Osteoblast (primary cell): ENCODE results near the gene PUM2. TPM values are rescaled to one million over a fixed set of nuclear protein-coding genes. Genes with fewer than 3 reads are reported as not detected.

Source experiments
- DNase-seq: peaks from one replicate; pipeline ENCODE4 v3.0.0; 2011; ENCODE audit warnings: low spot score, mixed read lengths; ENCODE audit not compliant: insufficient read length; ENCODE audit errors: missing footprints
- H2AFZ ChIP-seq: 2 replicates; pipeline ENCODE4 v1.6.0; 2011; ENCODE audit warnings: mild to moderate bottlenecking, low read length
- H3K27ac ChIP-seq: 2 replicates; pipeline ENCODE4 v1.5.1; 2011; ENCODE audit warnings: mild to moderate bottlenecking, low read depth, low read length, moderate library complexity
- H3K27me3 ChIP-seq: 2 replicates; pipeline ENCODE4 v1.6.0; 2012; ENCODE audit warnings: mild to moderate bottlenecking, control low read depth, inconsistent platforms, low read length, moderate library complexity; ENCODE audit not compliant: insufficient read depth
- H3K36me3 ChIP-seq: 2 replicates; pipeline ENCODE4 v1.5.1; 2011; ENCODE audit warnings: mild to moderate bottlenecking, low read length, control low read depth, moderate library complexity; ENCODE audit not compliant: insufficient read depth
- H3K4me1 ChIP-seq: 2 replicates; pipeline ENCODE4 v1.5.1; 2011; ENCODE audit warnings: mild to moderate bottlenecking, low read length, control low read depth, moderate library complexity; ENCODE audit not compliant: insufficient read depth
- H3K4me2 ChIP-seq: 2 replicates; pipeline ENCODE4 v1.6.0; 2011; ENCODE audit warnings: mild to moderate bottlenecking, low read length; ENCODE audit not compliant: insufficient read depth
- H3K4me3 ChIP-seq: fragments of 200-600 bp; sonication (generic); 3 replicates; pipeline ENCODE4 v1.5.1; 2012; ENCODE audit warnings: mild to moderate bottlenecking, low read length, inconsistent platforms; ENCODE audit not compliant: insufficient read depth
- H3K79me2 ChIP-seq: 2 replicates; pipeline ENCODE4 v1.6.0; 2012; ENCODE audit warnings: mild to moderate bottlenecking, low read length, control low read depth, inconsistent platforms; ENCODE audit not compliant: insufficient read depth
- H3K9me3 ChIP-seq: 2 replicates; pipeline ENCODE4 v1.5.1; 2011; ENCODE audit warnings: low read depth, low read length, control low read depth
- H4K20me1 ChIP-seq: 2 replicates; pipeline ENCODE4 v1.6.0; 2012; ENCODE audit warnings: mild to moderate bottlenecking, low read length, control low read depth; ENCODE audit not compliant: insufficient read depth
- CTCF ChIP-seq: IDR thresholded peaks from 2 replicates; pipeline ENCODE4 v1.5.1; 2011; ENCODE audit warnings: mild to moderate bottlenecking, low read depth, low read length, moderate library complexity; ENCODE audit errors: extremely low read depth
- total RNA-seq: library from RNA; depleted of rRNA; stranded (reverse); fragments of >200 nt; gene quantifications from 2 replicates; pipeline ENCODE4 v1.2.3, GENCODE V29; 2012

PUM2 gene
- total RNA-seq, 1 donor, result 45.2 TPM

- no peaks in the 10 kb centered on the region for H3K27me3 ChIP-seq
- no peak overlapping the region for H3K4me2 ChIP-seq
- H3K27ac ChIP-seq, result no peak overlapping the region
- H4K20me1 ChIP-seq, result no peaks in the 10 kb centered on the region
- no peak overlapping the region for H3K4me3 ChIP-seq
- no peaks in the 10 kb centered on the region for H3K9me3 ChIP-seq
- peaks cover 3% of the 10 kb centered on the region for H3K4me1 ChIP-seq
- no peaks in the 10 kb centered on the region for H3K79me2 ChIP-seq
- DNase-seq, result no peak
- no peak for TF ChIP-seq CTCF
- no peak overlapping the region for H2AFZ ChIP-seq
- no peaks in the 10 kb centered on the region for H3K36me3 ChIP-seq
Observed at GRCh38 chr2:20211860-20212458, 138.7 kb downstream of the PUM2 start.

GRCh38 chr2:20211420-20211819 lies 139.2 kb downstream of the PUM2 start:
- Histone ChIP-seq H3K27me3 (no peaks in the 10 kb centered on the region), H2AFZ (no peak overlapping the region), H3K27ac (no peak overlapping the region), H3K36me3 (no peaks in the 10 kb centered on the region), H3K4me2 (no peak overlapping the region), H3K79me2 (no peaks in the 10 kb centered on the region), H3K9me3 (no peaks in the 10 kb centered on the region), H4K20me1 (no peaks in the 10 kb centered on the region), H3K4me3 (no peak overlapping the region), H3K4me1 (peaks cover 3% of the 10 kb centered on the region)
- TF ChIP-seq CTCF, result no peak
- DNase-seq, result no peak

- H3K4me3 ChIP-seq, result no peak overlapping the region
- no peaks in the 10 kb centered on the region for H3K9me3 ChIP-seq
- no peaks in the 10 kb centered on the region for H3K36me3 ChIP-seq
- no peaks in the 10 kb centered on the region for H4K20me1 ChIP-seq
- no peak for TF ChIP-seq CTCF
- H3K4me1 ChIP-seq, result peaks cover 3% of the 10 kb centered on the region
- no peak overlapping the region for H2AFZ ChIP-seq
- no peak overlapping the region for H3K27ac ChIP-seq
- no peak overlapping the region for H3K4me2 ChIP-seq
- no peaks in the 10 kb centered on the region for H3K79me2 ChIP-seq
- peak; percentile 84 for DNase-seq
- no peaks in the 10 kb centered on the region for H3K27me3 ChIP-seq
Observed at GRCh38 chr2:20210462-20210861, 140.2 kb downstream of the PUM2 start.

GRCh38 chr2:20209373-20210109 lies 141.1 kb downstream of the PUM2 start:
- TF ChIP-seq CTCF, result no peak
- Histone ChIP-seq H3K4me2 (no peak overlapping the region), H3K27me3 (no peaks in the 10 kb centered on the region), H3K36me3 (no peaks in the 10 kb centered on the region), H4K20me1 (no peaks in the 10 kb centered on the region), H3K27ac (no peak overlapping the region), H3K79me2 (no peaks in the 10 kb centered on the region), H3K4me3 (no peak overlapping the region), H3K4me1 (peaks cover 3% of the 10 kb centered on the region), H2AFZ (no peak overlapping the region), H3K9me3 (no peaks in the 10 kb centered on the region)
- no peak for DNase-seq
